Ishikawa (cell line): ENCODE data around the gene TPRKB.
A peak's percentile ranks its signal among the peaks of the same experiment; 100 is the strongest.
"Not testable (repeated sequence)": the region's sequence is repeated elsewhere in the genome, so short reads cannot be mapped to it uniquely, and the experiment has no call there.

ENCODE experiments used
- CEBPB ChIP-seq: IDR thresholded peaks from 2 replicates; pipeline ENCODE4 v1.6.1; 2012
- CREB1 ChIP-seq: IDR thresholded peaks from 2 replicates; pipeline ENCODE4 v1.6.1; 2012; ENCODE audit warnings: low read depth
- EGR1 ChIP-seq: IDR thresholded peaks from 2 replicates; pipeline ENCODE4 v1.6.1; 2012
- EP300 ChIP-seq: IDR thresholded peaks from 2 replicates; pipeline ENCODE4 v1.6.1; 2012; ENCODE audit warnings: borderline replicate concordance
- FOXM1 ChIP-seq: IDR thresholded peaks from 2 replicates; pipeline ENCODE4 v1.6.1; 2012; ENCODE audit warnings: low read depth, borderline replicate concordance
- MAX ChIP-seq: IDR thresholded peaks from 2 replicates; pipeline ENCODE4 v1.6.1; 2012
- NFIC ChIP-seq: IDR thresholded peaks from 2 replicates; pipeline ENCODE4 v1.6.1; 2012
- RAD21 ChIP-seq: IDR thresholded peaks from 2 replicates; pipeline ENCODE4 v1.6.1; 2012; ENCODE audit warnings: low read depth
- REST ChIP-seq: IDR thresholded peaks from 2 replicates; pipeline ENCODE4 v1.6.1; 2012; ENCODE audit warnings: low read depth, mild to moderate bottlenecking
- TAF1 ChIP-seq: IDR thresholded peaks from 2 replicates; pipeline ENCODE4 v1.6.1; 2012; ENCODE audit warnings: low read depth, mild to moderate bottlenecking
- TCF12 ChIP-seq: IDR thresholded peaks from 2 replicates; pipeline ENCODE4 v1.6.1; 2012; ENCODE audit warnings: low read depth
- TEAD4 ChIP-seq: IDR thresholded peaks from 2 replicates; pipeline ENCODE4 v1.6.1; 2012
- USF1 ChIP-seq: IDR thresholded peaks from 2 replicates; pipeline ENCODE4 v1.6.1; 2012
- YY1 ChIP-seq: IDR thresholded peaks from 2 replicates; pipeline ENCODE4 v1.6.1; 2012; ENCODE audit warnings: low read depth
- ZBTB7A ChIP-seq: IDR thresholded peaks from 2 replicates; pipeline ENCODE4 v1.6.1; 2012; ENCODE audit warnings: low read depth

The TPRKB gene

GRCh38 chr2:73736855-73737779 is at the start of gene TPRKB:
Gene TPRKB, minus strand, starts transcription at chr2:73737345. Its CDS starts 2,776 bp downstream, at chr2:73734569.
- TF ChIP-seq MAX (peak; percentile 69), FOXM1 (peak; percentile 75; the same call in 1 of the 2 replicates), CREB1 (no peak), REST (no peak), NFIC (no peak), TAF1 (peak; percentile 79), ZBTB7A (no peak), CEBPB (no peak), YY1 (peak; percentile 85), TCF12 (peak; percentile 78), EP300 (peak; percentile 55; the same call in 1 of the 2 replicates), USF1 (peak; percentile 29; the same call in 1 of the 2 replicates), RAD21 (no peak), EGR1 (peak; percentile 20; the same call in 1 of the 2 replicates), TEAD4 (0 out of 2 replicates have a peak, but pooled peaks have one; percentile 36)

- TF ChIP-seq EGR1, REST, NFIC: not testable (repeated sequence)
Observed at GRCh38 chr2:73783883-73784282, 46.7 kb upstream of the TPRKB start, which contains the start of gene C2orf78. Gene C2orf78, plus strand, starts transcription at chr2:73784183. Its CDS starts 127 bp downstream, at chr2:73784310.

GRCh38 chr2:73780237-73780582 is 43.1 kb upstream of the TPRKB start:
- TF ChIP-seq TEAD4 (no peak), NFIC (no peak), USF1 (no peak), FOXM1 (no peak), REST (no peak), EP300 (no peak), ZBTB7A (no peak), EGR1 (no peak), CREB1 (no peak), MAX (no peak), YY1 (no peak), TAF1 (no peak), TCF12 (no peak), CEBPB (no peak), RAD21 (no peak)
